ENCODE measurements around the gene RBMS1. TPM values are rescaled to one million over a fixed set of nuclear protein-coding genes. Genes with fewer than 3 reads are reported as not detected.

RBMS1 gene
- total and polyA plus RNA-seq, 2 of the 13 experiments (the other 11 are each of a cell fraction or from before 2014, with no cell fraction given) = 55.5 to 110 TPM

DNA sequence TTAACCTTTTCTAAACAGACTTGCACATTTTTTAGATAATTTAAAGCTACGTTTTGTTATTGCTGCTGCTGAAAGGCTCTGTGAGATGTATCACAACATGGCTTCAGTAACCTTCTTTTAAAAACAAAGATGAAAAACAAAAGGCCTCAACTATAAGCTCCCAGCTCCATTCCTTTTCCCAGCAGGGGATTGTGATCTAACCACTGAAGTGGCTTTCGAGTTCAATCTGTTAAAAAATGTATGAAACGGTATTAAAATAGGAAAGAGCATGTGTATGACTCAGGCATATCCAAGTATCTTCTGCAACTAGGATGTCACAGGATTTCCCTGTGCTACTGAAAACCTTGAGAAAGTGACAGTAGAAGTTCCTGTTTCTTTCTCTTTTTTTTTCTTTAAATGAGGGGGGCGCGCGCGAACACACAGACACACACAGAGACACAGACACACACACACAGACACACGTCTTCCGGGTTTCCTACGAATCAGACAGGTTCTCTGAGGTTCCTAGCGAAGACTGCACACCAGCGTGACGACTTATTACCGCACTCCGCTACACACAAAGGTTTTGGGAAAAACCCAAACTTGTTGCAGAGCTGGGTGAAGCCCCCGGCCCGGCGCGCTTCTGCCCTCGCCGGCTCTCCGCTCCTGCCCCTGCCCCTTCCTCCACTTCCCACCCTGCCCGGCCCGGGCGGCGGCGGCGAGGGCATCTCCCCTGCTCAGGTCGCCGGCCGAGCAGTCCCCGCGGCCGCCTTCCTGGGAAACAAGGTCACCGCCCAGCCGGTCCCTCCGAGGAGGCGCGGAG, 86.8 kb downstream of the RBMS1 start (continued):
- TF ChIP-seq, protein P1, sequence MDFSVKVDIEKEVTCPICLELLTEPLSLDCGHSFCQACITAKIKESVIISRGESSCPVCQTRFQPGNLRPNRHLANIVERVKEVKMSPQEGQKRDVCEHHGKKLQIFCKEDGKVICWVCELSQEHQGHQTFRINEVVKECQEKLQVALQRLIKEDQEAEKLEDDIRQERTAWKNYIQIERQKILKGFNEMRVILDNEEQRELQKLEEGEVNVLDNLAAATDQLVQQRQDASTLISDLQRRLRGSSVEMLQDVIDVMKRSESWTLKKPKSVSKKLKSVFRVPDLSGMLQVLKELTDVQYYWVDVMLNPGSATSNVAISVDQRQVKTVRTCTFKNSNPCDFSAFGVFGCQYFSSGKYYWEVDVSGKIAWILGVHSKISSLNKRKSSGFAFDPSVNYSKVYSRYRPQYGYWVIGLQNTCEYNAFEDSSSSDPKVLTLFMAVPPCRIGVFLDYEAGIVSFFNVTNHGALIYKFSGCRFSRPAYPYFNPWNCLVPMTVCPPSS (IDR thresholded peaks at IDR 0.05) = no peak
- TF ChIP-seq ZNF180 (CRISPR knock-in tag; IDR thresholded peaks at IDR 0.05; ENCODE audit: borderline replicate concordance, low read depth) = no peak
- TF ChIP-seq, protein P2, sequence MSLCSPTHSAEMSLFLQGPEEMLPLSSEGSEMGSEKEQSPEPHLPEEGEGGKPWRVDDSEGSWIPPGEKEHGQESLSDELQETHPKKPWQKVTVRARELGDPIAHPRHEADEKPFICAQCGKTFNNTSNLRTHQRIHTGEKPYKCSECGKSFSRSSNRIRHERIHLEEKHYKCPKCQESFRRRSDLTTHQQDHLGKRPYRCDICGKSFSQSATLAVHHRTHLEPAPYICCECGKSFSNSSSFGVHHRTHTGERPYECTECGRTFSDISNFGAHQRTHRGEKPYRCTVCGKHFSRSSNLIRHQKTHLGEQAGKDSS (CRISPR knock-in tag; IDR thresholded peaks at IDR 0.05; ENCODE audit: borderline replicate concordance, low read depth) = no peak; the same call in 1 of the 2 replicates
- TF ChIP-seq, protein P3, sequence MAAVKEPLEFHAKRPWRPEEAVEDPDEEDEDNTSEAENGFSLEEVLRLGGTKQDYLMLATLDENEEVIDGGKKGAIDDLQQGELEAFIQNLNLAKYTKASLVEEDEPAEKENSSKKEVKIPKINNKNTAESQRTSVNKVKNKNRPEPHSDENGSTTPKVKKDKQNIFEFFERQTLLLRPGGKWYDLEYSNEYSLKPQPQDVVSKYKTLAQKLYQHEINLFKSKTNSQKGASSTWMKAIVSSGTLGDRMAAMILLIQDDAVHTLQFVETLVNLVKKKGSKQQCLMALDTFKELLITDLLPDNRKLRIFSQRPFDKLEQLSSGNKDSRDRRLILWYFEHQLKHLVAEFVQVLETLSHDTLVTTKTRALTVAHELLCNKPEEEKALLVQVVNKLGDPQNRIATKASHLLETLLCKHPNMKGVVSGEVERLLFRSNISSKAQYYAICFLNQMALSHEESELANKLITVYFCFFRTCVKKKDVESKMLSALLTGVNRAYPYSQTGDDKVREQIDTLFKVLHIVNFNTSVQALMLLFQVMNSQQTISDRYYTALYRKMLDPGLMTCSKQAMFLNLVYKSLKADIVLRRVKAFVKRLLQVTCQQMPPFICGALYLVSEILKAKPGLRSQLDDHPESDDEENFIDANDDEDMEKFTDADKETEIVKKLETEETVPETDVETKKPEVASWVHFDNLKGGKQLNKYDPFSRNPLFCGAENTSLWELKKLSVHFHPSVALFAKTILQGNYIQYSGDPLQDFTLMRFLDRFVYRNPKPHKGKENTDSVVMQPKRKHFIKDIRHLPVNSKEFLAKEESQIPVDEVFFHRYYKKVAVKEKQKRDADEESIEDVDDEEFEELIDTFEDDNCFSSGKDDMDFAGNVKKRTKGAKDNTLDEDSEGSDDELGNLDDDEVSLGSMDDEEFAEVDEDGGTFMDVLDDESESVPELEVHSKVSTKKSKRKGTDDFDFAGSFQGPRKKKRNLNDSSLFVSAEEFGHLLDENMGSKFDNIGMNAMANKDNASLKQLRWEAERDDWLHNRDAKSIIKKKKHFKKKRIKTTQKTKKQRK (IDR thresholded peaks at IDR 0.05; ENCODE audit: low read length) = no peak
- TF ChIP-seq ZNF331 (CRISPR knock-in tag; IDR thresholded peaks at IDR 0.05) = no peak
- TF ChIP-seq, protein P4, sequence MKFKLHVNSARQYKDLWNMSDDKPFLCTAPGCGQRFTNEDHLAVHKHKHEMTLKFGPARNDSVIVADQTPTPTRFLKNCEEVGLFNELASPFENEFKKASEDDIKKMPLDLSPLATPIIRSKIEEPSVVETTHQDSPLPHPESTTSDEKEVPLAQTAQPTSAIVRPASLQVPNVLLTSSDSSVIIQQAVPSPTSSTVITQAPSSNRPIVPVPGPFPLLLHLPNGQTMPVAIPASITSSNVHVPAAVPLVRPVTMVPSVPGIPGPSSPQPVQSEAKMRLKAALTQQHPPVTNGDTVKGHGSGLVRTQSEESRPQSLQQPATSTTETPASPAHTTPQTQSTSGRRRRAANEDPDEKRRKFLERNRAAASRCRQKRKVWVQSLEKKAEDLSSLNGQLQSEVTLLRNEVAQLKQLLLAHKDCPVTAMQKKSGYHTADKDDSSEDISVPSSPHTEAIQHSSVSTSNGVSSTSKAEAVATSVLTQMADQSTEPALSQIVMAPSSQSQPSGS (CRISPR knock-in tag; IDR thresholded peaks at IDR 0.05) = no peak
- no peak for TF ChIP-seq ZNF484 (CRISPR knock-in tag; IDR thresholded peaks at IDR 0.05; ENCODE audit: borderline replicate concordance, low read depth)
- TF ChIP-seq ATAD3A (CRISPR knock-in tag; IDR thresholded peaks at IDR 0.05) = no peak
- TF ChIP-seq ARNTL (CRISPR knock-in tag; IDR thresholded peaks at IDR 0.05) = no peak
- TF ChIP-seq ZNF607 (CRISPR knock-in tag; IDR thresholded peaks at IDR 0.05; ENCODE audit: borderline replicate concordance) = no peak
- TF ChIP-seq HNRNPLL (IDR thresholded peaks at IDR 0.05; ENCODE audit: low read depth, low read length, poor library complexity, severe bottlenecking) = no peak
- no peak for TF ChIP-seq ZNF441 (CRISPR knock-in tag; IDR thresholded peaks at IDR 0.05; ENCODE audit: borderline replicate concordance)
- no peak for TF ChIP-seq ZNF660 (CRISPR knock-in tag; IDR thresholded peaks at IDR 0.05; ENCODE audit: borderline replicate concordance, low read depth)
- TF ChIP-seq, protein P5, sequence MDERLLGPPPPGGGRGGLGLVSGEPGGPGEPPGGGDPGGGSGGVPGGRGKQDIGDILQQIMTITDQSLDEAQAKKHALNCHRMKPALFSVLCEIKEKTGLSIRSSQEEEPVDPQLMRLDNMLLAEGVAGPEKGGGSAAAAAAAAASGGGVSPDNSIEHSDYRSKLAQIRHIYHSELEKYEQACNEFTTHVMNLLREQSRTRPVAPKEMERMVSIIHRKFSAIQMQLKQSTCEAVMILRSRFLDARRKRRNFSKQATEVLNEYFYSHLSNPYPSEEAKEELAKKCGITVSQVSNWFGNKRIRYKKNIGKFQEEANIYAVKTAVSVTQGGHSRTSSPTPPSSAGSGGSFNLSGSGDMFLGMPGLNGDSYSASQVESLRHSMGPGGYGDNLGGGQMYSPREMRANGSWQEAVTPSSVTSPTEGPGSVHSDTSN (CRISPR knock-in tag; IDR thresholded peaks at IDR 0.05) = no peak
- no peak for TF ChIP-seq PTBP1 (IDR thresholded peaks at IDR 0.05; ENCODE audit: low read depth, low read length, poor library complexity, severe bottlenecking)
- TF ChIP-seq ZNF260 (CRISPR knock-in tag; IDR thresholded peaks at IDR 0.05; ENCODE audit: borderline replicate concordance, low read depth) = no peak
- TF ChIP-seq SRY (CRISPR knock-in tag; IDR thresholded peaks at IDR 0.05) = no peak
- TF ChIP-seq SNAI1 (CRISPR knock-in tag; IDR thresholded peaks at IDR 0.05; ENCODE audit: borderline replicate concordance) = no peak
- TF ChIP-seq BHLHE40 (IDR thresholded peaks at IDR 0.05; ENCODE audit: low read length) = no peak

Measured in HepG2 (cell line).